SJCRH30 (cell line): ENCODE results near the gene DHRS4. TPM values are rescaled to one million over a fixed set of nuclear protein-coding genes. Genes with fewer than 3 reads are reported as not detected.
A peak's percentile ranks its signal among the peaks of the same experiment; 100 is the strongest.
"Not testable (repeated sequence)": the region's sequence is repeated elsewhere in the genome, so short reads cannot be mapped to it uniquely, and the experiment has no call there.

Experiments
- DNase-seq, 2 experiments: peaks; one replicate each; pipeline ENCODE4 v3.0.0-alpha.2; 2015 to 2020
- H3K27ac ChIP-seq: fragments of 250-450 bp; sonication (Bioruptor Pico); 2 replicates; pipeline ENCODE4 v1.5.1; 2020; ENCODE audit warnings: mild to moderate bottlenecking, moderate library complexity
- H3K27me3 ChIP-seq: fragments of 250-450 bp; sonication (Bioruptor Pico); 2 replicates; pipeline ENCODE4 v1.5.1; 2020; ENCODE audit warnings: mild to moderate bottlenecking, moderate library complexity
- H3K36me3 ChIP-seq: fragments of 250-450 bp; sonication (Bioruptor Pico); 2 replicates; pipeline ENCODE4 v1.5.1; 2020; ENCODE audit warnings: mild to moderate bottlenecking, moderate library complexity
- H3K4me1 ChIP-seq: fragments of 250-450 bp; sonication (Bioruptor Pico); 2 replicates; pipeline ENCODE4 v1.5.1; 2020; ENCODE audit warnings: mild to moderate bottlenecking, moderate library complexity
- H3K4me3 ChIP-seq: fragments of 250-450 bp; sonication (Bioruptor Pico); 2 replicates; pipeline ENCODE4 v1.5.1; 2020; ENCODE audit warnings: mild to moderate bottlenecking, moderate library complexity
- H3K9me3 ChIP-seq: fragments of 250-450 bp; sonication (Bioruptor Pico); replicated peaks from 2 replicates; pipeline ENCODE4 v1.5.1; 2020; ENCODE audit warnings: mild to moderate bottlenecking, moderate library complexity
- total RNA-seq: library from RNA; depleted of rRNA; stranded (reverse); fragments of >200 nt; shearing (Covaris generic); gene quantifications from 2 replicates; pipeline ENCODE4 v1.2.3, GENCODE V29; 2014

Gene DHRS4
- total RNA-seq, 1 experiment from 2014 or later = 18.3 TPM

DNA sequence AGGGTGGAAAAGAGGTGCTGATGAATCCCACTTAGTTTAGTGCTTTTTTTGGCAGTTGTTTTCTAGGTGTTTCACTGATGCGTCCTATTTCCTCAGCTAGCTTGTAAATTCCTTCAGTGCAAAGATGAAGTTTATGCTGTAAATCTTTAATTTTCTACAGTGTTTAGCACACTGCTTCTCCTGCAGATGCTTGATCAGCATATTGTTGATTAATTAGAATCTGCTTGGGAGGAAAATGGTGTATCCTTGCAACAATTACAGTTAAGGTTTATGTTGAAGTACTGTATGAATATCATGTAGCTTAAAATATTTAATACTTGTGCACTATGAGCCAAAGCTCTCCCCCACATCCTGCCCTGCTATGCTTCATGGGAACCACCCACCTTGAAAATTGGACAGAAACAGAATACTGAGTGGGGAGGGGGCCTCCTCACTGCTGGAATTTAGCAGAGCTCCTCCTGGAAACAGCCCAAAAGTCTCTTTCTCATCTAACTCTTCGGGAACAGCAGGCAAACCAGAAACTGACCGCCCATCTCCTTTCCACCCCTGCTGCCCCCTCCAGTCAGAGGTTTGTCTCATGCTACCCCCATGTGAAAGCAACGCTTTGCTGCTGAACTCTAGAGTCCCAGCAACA lies 20.3 kb upstream of the DHRS4 start:
- Histone ChIP-seq H3K27me3 (no peaks in the 10 kb centered on the region), H3K4me3 (no peak overlapping the region), H3K9me3 (no peaks in the 10 kb centered on the region), H3K36me3 (no peaks in the 10 kb centered on the region), H3K27ac (no peak overlapping the region), H3K4me1 (no peaks in the 10 kb centered on the region)
- DNase-seq = no peak

DNA sequence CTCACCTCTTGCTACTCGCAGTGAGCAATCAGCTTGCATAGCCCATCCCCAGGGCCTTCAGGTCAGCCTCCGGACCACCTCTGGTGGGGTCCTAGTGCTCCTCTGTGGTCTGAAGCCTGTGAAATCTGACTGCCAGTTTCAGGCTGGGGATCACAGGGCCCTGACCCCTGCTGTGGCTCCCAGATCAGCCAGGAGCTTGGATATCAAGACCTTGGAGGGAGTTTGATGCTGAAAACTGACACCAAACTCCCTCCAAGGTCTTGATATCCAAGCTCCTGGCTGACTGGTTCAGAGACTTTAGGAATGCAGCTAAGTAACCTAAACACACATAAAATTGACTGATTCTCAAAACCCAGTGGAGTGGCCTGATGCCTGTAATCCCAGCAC lies 19.8 kb upstream of the DHRS4 start:
- Histone ChIP-seq H3K9me3 (no peaks in the 10 kb centered on the region), H3K4me3 (no peak overlapping the region), H3K36me3 (no peaks in the 10 kb centered on the region), H3K27me3 (no peaks in the 10 kb centered on the region), H3K4me1 (no peaks in the 10 kb centered on the region), H3K27ac (no peak overlapping the region)
- no peak for DNase-seq

GRCh38 chr14:23935158-23935557 lies 18.4 kb upstream of the DHRS4 start:
- Histone ChIP-seq H3K4me3 (no peak overlapping the region), H3K4me1 (no peaks in the 10 kb centered on the region), H3K27me3 (no peaks in the 10 kb centered on the region), H3K36me3 (no peaks in the 10 kb centered on the region), H3K9me3 (no peaks in the 10 kb centered on the region), H3K27ac (no peak overlapping the region)
- DNase-seq = no peak

- Histone ChIP-seq H3K4me3 (no peak overlapping the region), H3K27ac (no peak overlapping the region), H3K36me3 (no peaks in the 10 kb centered on the region), H3K4me1 (no peaks in the 10 kb centered on the region), H3K27me3 (no peaks in the 10 kb centered on the region), H3K9me3 (no peaks in the 10 kb centered on the region)
- DNase-seq = no peak
These were observed 17.3 kb upstream of the DHRS4 start for GRCh38 chr14:23936084-23936829.

DNA sequence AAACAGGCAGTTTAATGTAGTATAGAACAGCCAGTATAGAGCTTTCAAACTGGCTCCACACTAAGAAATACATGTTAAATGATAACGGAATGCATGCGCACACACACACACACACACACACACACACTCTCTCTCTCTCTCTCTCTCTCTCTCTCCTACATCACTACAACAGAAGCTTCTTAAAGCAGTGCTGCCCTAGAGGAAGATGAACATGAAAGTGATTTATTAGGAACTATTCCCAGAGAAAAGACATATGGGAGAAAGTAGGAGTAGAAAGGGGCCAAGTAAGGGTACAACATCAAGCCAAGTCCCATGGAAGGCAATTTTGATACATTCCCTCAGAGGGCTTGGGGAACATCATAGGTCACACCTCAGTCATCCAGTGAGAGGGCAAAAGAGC lies 16.4 kb upstream of the DHRS4 start:
- no peak overlapping the region for H3K4me3 ChIP-seq
- no peak overlapping the region for H3K27ac ChIP-seq
- no peak for DNase-seq
- no peaks in the 10 kb centered on the region for H3K4me1 ChIP-seq
- no peaks in the 10 kb centered on the region for H3K9me3 ChIP-seq
- H3K27me3 ChIP-seq = no peaks in the 10 kb centered on the region
- H3K36me3 ChIP-seq = no peaks in the 10 kb centered on the region

GRCh38 chr14:23938823-23939222 lies 14.7 kb upstream of the DHRS4 start:
- Histone ChIP-seq H3K4me3 (no peak overlapping the region), H3K27ac (no peak overlapping the region), H3K4me1 (no peaks in the 10 kb centered on the region), H3K9me3 (no peaks in the 10 kb centered on the region), H3K36me3 (no peaks in the 10 kb centered on the region), H3K27me3 (no peaks in the 10 kb centered on the region)
- no peak for DNase-seq

DNA sequence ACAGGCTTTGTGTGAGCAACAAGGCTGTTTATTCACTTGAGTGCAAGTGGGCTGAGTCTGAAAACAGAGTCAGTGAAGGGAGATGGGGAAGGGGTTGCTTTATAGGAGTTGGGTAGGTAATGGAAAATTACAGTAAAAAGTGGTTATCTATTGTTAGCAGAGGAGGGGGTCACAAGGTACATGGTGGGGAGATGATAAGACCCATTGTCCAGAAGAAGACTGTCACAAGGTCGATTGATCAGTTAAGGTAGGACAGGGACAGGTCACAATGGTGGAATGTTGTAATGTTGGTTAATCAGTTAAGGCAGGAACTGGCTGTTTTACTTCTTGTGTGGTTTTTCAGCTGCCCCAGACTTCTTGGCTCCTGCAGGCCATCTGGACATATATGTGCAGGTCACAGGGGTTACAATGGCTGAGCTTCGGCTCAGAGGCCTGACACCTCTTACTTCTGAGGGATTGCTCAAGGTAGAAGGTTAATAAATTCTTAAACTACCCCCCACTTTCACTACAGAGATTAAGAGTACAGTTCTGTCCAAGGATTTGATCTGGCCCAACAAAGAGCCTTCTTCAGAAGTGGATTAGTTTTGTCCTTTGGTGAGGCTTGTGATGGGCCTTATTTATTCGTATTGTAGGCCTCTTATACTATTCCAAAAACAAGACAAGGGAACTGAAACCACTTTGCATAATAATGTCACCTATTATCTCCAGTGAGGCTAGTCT lies 13.8 kb upstream of the DHRS4 start:
- H3K36me3 ChIP-seq = no peaks in the 10 kb centered on the region
- H3K9me3 ChIP-seq = 0 out of 2 replicates have a peak, but pooled peaks cover 3% of the 10 kb centered on the region
- no peaks in the 10 kb centered on the region for H3K27me3 ChIP-seq
- no peak overlapping the region for H3K4me3 ChIP-seq
- H3K27ac ChIP-seq = no peak overlapping the region
- no peak for DNase-seq
- no peaks in the 10 kb centered on the region for H3K4me1 ChIP-seq

DNA sequence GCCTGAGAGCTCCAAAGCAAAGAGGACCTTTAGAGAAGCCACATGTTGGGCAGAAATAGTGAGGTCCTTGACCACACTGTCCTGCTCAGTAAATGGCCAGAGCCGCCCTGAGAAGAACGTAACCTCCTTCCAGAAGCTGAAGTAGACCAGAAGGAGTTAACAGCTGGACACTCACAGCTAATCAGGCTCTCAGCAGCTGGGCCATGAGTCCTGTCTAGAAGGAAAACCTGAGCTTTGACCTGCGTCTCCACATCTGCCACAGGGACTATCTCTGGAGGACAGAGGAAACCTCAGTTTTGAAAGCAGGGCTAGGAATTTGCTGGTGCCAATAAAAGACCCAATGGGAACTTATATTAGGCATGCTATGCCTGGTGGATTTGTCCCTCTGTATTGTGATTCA lies 12.3 kb upstream of the DHRS4 start:
- no peak for DNase-seq
- Histone ChIP-seq H3K9me3 (0 out of 2 replicates have a peak, but pooled peaks cover 3% of the 10 kb centered on the region), H3K4me1 (no peaks in the 10 kb centered on the region), H3K27me3 (no peaks in the 10 kb centered on the region), H3K27ac (no peak overlapping the region), H3K36me3 (no peaks in the 10 kb centered on the region), H3K4me3 (no peak overlapping the region)

DNA sequence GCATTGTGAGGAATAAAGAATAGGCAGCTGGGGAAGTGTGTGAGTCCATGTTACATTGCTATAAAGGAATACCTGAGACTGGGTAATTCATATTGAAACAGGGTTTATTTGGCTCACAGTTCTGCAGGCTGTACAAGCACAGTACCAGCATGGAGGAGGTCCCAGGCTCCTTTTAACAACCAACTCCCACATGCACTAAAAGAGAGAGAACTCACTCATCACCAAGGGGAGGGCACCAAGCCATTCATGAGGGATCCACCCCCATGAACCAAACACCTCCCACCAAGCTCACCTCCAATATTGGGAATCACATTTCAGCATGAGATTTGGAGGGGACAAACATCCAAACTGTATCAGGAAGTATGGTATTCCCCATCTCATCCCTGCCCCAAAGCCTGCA lies 11.9 kb upstream of the DHRS4 start:
- Histone ChIP-seq H3K36me3 (no peaks in the 10 kb centered on the region), H3K27me3 (no peaks in the 10 kb centered on the region), H3K9me3 (0 out of 2 replicates have a peak, but pooled peaks cover 3% of the 10 kb centered on the region), H3K27ac (no peak overlapping the region), H3K4me1 (no peaks in the 10 kb centered on the region), H3K4me3 (no peak overlapping the region)
- no peak for DNase-seq

DNA sequence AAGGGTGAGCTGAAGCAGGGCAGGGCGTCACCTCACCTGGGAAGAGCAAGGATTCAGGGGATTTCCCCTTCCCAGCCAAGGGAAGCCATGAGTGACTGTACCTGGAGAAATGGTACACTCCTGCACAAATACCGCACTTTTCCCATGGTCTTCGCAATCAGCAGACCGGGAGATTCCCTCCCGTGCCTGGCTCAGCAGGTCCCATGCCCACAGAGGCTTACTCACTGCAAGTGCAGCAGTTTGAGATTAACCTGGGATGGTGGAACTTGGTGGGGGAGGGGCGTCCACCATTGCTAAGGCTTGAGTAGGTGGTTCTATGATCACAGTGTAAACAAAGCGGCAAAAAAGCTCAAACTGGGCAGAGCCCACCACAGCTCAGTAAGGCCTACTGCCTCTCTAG lies 11.0 kb upstream of the DHRS4 start:
- H3K27ac ChIP-seq = no peak overlapping the region
- H3K4me3 ChIP-seq = no peak overlapping the region
- no peaks in the 10 kb centered on the region for H3K36me3 ChIP-seq
- no peak for DNase-seq
- 0 out of 2 replicates have a peak, but pooled peaks cover 3% of the 10 kb centered on the region for H3K9me3 ChIP-seq
- no peaks in the 10 kb centered on the region for H3K4me1 ChIP-seq
- H3K27me3 ChIP-seq = no peaks in the 10 kb centered on the region

- not testable (repeated sequence) for H3K36me3 ChIP-seq, H3K9me3 ChIP-seq, H3K27me3 ChIP-seq, DNase-seq, H3K4me3 ChIP-seq, H3K4me1 ChIP-seq, H3K27ac ChIP-seq
These were observed 4.5 kb upstream of the DHRS4 start for GRCh38 chr14:23949069-23949468.

DNA sequence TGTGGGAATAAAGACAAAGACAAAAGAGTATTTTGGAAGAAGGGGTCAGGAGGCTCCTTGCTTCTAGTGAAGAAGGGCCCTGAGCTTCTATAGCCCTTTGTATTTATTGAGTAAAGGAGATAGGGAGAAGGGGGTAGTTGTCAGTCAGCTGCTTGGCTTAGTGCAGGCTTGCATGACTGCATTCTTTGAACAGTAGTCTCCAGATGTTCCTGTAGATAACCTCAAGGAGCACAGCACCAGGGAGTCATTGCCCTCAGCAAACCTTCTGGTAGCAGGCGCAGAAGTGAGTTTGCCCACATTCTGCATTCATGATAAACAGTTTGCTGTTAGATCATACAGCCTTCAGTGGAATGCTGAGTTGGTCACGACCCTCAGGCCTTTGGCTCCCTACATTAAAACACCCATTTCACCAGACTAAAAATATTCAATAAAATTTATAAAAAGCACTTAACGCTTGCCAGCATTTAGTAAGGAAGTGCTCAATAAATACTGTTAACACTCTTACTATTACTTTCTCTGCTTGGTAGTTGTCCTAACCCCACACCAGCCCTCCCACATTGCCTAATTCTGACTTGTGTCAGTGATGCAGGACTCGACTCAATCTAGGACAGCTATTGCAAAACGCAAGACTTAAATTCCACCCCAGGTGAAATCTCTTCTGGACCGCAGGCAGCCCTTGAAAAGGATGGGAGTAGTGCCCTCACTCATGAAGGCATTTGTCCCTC lies 3.0 kb upstream of the DHRS4 start:
- Histone ChIP-seq H3K4me1 (no peaks in the 10 kb centered on the region), H3K36me3 (no peaks in the 10 kb centered on the region), H3K4me3 (no peak overlapping the region), H3K27ac (no peak overlapping the region), H3K9me3 (no peaks in the 10 kb centered on the region), H3K27me3 (no peaks in the 10 kb centered on the region)
- DNase-seq = no peak

DNA sequence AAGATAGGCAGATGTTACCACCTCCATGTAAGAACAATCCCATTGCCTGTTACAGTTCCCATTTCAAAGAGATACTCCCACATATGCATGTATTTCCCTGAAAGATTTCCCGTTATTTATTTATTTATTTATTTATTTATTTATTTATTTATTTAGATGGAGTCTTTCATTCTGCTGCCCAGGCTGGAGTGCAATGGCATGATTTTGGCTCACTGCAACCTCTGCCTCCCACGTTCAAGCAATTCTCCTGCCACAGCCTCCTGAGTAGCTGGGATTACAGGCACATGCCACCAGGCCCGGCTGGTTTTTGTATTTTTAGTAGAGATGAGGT lies 2.5 kb upstream of the DHRS4 start:
- H3K27me3 ChIP-seq, H3K27ac ChIP-seq, H3K36me3 ChIP-seq, DNase-seq, H3K4me1 ChIP-seq, H3K4me3 ChIP-seq, H3K9me3 ChIP-seq: not testable (repeated sequence)

- H3K27me3 ChIP-seq = no peaks in the 10 kb centered on the region
- no peak overlapping the region for H3K4me3 ChIP-seq
- H3K27ac ChIP-seq = no peak overlapping the region
- no peaks in the 10 kb centered on the region for H3K36me3 ChIP-seq
- no peaks in the 10 kb centered on the region for H3K9me3 ChIP-seq
- H3K4me1 ChIP-seq = no peaks in the 10 kb centered on the region
- DNase-seq = no peak
These were observed 1.9 kb upstream of the DHRS4 start for GRCh38 chr14:23951590-23952201.

- peak overlapping the region; percentile 51; the same call in 1 of the 2 replicates for H3K27ac ChIP-seq
These were observed 480 bp upstream of the DHRS4 start for GRCh38 chr14:23953116-23953463.

More at GRCh38 chr14:23953116-23953463, 480 bp upstream of the DHRS4 start:
- DNase-seq, H3K36me3 ChIP-seq, H3K9me3 ChIP-seq, H3K27me3 ChIP-seq, H3K4me1 ChIP-seq: not testable (repeated sequence)
- H3K4me3 ChIP-seq = peak overlapping the region; percentile 74
